Tibial artery (tissue), 4 donors: ENCODE measurements around the gene KRTAP4-5.
"Not testable (repeated sequence)": the region's sequence is repeated elsewhere in the genome, so short reads cannot be mapped to it uniquely, and the experiment has no call there.

ENCODE experiments used
- DNase-seq, 2 donors: peaks; one replicate each; pipeline ENCODE4 v3.0.0-alpha.2; 2019
- H3K27ac ChIP-seq, 2 donors: fragments of 200-600 bp; sonication (generic) in 1 of 2; 1 replicate in 1 of 2; 2 replicates in 1 of 2; pipeline ENCODE4 v1.5.1; 2018 to 2019; ENCODE audit warnings: mild to moderate bottlenecking in 1 of 2
- H3K27me3 ChIP-seq, 2 donors: fragments of 200-600 bp; sonication (generic) in 1 of 2; one replicate each; pipeline versions ENCODE4 v1.5.1 to v1.6.0; 2016 to 2019
- H3K36me3 ChIP-seq, 3 donors: fragments of 200-600 bp; sonication (generic) in 2 of 3; one replicate each; pipeline ENCODE4 v1.5.1; 2016 to 2019; ENCODE audit warnings: mild to moderate bottlenecking in 2 of 3
- H3K4me1 ChIP-seq, 4 donors: fragments of 200-600 bp; sonication (generic) in 2 of 4; 1 replicate in 3 of 4; 2 replicates in 1 of 4; pipeline ENCODE4 v1.5.1; 2016 to 2019
- H3K4me3 ChIP-seq, 2 donors: fragments of 200-600 bp; sonication (generic) in 1 of 2; 1 replicate in 1 of 2; 2 replicates in 1 of 2; pipeline ENCODE4 v1.5.1; 2018 to 2019; ENCODE audit warnings: mild to moderate bottlenecking in 2 of 2
- H3K9me3 ChIP-seq, 3 donors: fragments of 200-600 bp; sonication (generic) in 1 of 3; one replicate each; pipeline ENCODE4 v1.5.1; 2016 to 2019
- intact Hi-C: fragments of 100-400 bp; cut with DNase I; formaldehyde crosslinking; loops from one replicate; pipeline ENCODE4 v1.15.0; 2023; ENCODE audit warnings: low total_unique reads
- TF ChIP-seq, protein P1 (sequence below), 2 experiments: fragments of 200-600 bp in 1 of 2; fragments of 450-650 bp in 1 of 2; IDR thresholded peaks; one replicate each; pipeline ENCODE4 v1.5.1; 2017 to 2019; ENCODE audit warnings: antibody characterized with exemption in 2 of 2, mild to moderate bottlenecking in 1 of 2, moderate library complexity in 1 of 2

KRTAP4-5 gene

DNA sequence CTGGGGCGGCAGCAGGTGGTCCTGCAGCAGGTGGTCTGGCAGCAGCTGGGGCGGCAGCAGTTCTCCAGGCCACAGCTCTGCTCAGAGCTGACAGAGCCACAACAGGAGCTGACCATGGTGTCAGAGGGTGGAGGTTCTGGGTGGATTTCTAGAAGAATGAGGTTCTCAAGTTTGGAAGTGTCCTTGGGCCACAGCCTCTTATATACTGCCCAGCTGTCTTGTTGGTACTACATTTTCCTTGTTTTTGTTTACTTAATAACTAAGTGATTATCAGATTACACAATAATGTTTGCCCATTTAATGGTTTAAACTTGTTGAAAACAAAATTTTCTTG lies at the start of gene KRTAP4-5:
Gene KRTAP4-5, minus strand, starts transcription at position 174 of the 334 bp plus-strand sequence. Its CDS starts 58 bp downstream, at position 116.
- TF ChIP-seq, protein P1, sequence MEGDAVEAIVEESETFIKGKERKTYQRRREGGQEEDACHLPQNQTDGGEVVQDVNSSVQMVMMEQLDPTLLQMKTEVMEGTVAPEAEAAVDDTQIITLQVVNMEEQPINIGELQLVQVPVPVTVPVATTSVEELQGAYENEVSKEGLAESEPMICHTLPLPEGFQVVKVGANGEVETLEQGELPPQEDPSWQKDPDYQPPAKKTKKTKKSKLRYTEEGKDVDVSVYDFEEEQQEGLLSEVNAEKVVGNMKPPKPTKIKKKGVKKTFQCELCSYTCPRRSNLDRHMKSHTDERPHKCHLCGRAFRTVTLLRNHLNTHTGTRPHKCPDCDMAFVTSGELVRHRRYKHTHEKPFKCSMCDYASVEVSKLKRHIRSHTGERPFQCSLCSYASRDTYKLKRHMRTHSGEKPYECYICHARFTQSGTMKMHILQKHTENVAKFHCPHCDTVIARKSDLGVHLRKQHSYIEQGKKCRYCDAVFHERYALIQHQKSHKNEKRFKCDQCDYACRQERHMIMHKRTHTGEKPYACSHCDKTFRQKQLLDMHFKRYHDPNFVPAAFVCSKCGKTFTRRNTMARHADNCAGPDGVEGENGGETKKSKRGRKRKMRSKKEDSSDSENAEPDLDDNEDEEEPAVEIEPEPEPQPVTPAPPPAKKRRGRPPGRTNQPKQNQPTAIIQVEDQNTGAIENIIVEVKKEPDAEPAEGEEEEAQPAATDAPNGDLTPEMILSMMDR (IDR thresholded peaks at IDR 0.05): no peak
- no peaks in the 10 kb centered on the region for H3K4me1 ChIP-seq
- H3K27me3 ChIP-seq: peaks cover 0 to 4% of the 10 kb centered on the region in 2 donors
- DNase-seq: no peak
- H3K4me3 ChIP-seq: no peak within 1 kb of the TSS
- intact Hi-C loops: no loop called here
- H3K36me3 ChIP-seq: no peaks in the 10 kb centered on the region
- no peaks in the 10 kb centered on the region for H3K9me3 ChIP-seq
- H3K27ac ChIP-seq: no peak within 1 kb of the TSS

DNA sequence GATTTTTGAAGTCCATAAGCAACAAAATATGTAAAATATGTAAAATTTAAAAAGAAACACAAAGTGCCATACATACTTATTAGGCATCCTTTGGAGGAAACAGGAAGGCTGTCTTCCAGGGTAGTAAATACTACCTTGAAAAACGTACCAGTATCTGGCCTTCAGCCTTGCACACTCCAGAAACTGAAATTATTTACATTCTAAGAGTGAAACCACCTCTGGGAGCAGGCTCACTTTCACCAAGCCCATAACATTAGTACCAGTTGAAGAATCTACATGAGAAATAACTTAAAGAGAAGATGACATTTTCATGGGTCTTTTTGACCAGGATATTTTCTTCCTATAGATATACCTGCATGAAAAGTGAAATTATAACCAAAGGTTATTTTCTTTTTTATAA lies 46.4 kb upstream of the KRTAP4-5 start:
- Histone ChIP-seq H3K27me3 (no peaks in the 10 kb centered on the region), H3K4me1 (no peaks in the 10 kb centered on the region), H3K36me3 (no peaks in the 10 kb centered on the region), H3K4me3 (no peak overlapping the region), H3K9me3 (no peaks in the 10 kb centered on the region), H3K27ac (no peak overlapping the region)
- TF ChIP-seq, protein P1 (IDR thresholded peaks at IDR 0.05): no peak
- DNase-seq: no peak
- intact Hi-C loops: no loop called here

DNA sequence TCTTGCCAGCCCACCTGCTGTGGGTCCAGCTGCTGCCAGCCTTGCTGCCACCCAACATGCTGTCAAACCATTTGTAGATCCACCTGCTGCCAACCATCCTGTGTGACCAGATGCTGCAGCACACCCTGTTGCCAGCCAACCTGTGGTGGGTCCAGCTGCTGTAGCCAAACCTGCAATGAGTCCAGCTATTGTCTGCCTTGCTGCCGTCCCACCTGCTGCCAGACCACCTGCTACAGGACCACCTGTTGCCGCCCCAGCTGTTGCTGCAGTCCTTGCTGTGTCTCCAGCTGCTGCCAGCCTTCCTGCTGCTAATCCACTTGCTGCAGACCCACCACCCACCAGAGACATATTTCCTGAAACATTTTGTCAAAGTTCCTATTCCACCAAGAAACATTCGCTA lies 40.7 kb upstream of the KRTAP4-5 start:
- no peaks in the 10 kb centered on the region for H3K9me3 ChIP-seq
- no peaks in the 10 kb centered on the region for H3K36me3 ChIP-seq
- no peak overlapping the region for H3K27ac ChIP-seq
- H3K27me3 ChIP-seq: peaks cover 0 to 17% of the 10 kb centered on the region in 2 donors
- H3K4me3 ChIP-seq: no peak overlapping the region
- intact Hi-C loops: no loop called here
- TF ChIP-seq, protein P1 (IDR thresholded peaks at IDR 0.05): no peak
- H3K4me1 ChIP-seq: no peaks in the 10 kb centered on the region
- DNase-seq: no peak

DNA sequence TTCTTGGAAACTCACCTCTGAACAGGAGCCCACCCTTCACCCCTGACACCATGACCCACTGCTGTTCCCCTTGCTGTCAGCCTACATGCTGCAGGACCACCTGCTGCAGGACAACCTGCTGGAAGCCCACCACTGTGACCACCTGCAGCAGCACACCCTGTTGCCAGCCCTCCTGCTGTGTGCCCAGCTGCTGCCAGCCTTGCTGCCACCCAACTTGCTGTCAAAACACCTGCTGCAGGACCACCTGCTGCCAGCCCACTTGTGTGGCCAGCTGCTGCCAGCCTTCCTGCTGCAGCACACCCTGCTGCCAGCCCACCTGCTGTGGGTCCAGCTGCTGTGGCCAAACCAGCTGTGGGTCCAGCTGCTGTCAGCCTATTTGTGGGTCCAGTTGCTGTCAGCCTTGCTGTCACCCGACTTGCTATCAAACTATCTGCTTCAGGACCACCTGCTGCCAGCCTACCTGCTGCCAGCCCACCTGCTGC lies 40.3 kb upstream of the KRTAP4-5 start, which contains the start of gene KRTAP9-1:
Gene KRTAP9-1, plus strand, starts transcription at position 51 of the 482 bp plus-strand sequence. Its CDS starts 0 bp downstream, at position 51.
- intact Hi-C loops, DNase-seq, H3K9me3 ChIP-seq, H3K4me3 ChIP-seq, H3K36me3 ChIP-seq, H3K4me1 ChIP-seq, H3K27ac ChIP-seq: not testable (repeated sequence)
- peaks cover 0 to 17% of the 10 kb centered on the region in 2 donors for H3K27me3 ChIP-seq

DNA sequence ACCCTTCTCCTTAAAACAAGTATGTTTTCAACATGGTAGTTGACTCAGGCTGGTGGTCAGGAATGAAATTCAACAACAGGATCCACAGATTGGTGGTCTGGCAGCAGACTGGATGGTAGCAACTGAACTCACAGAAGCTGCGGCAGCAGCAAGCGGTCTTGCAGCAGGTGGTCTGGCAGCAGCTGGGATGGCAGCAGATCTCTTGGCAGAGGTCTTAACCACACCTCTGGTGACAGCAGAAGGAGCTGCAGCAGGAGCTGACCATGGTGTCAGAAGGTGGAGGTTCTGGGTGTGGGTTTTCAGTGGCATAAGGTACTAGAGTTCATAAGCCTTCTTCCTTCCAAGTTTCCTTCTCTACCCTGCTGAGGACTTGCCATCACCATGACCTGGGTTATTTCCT lies 37.2 kb upstream of the KRTAP4-5 start:
- DNase-seq: no peak
- H3K27me3 ChIP-seq: peaks cover 0 to 17% of the 10 kb centered on the region in 2 donors

DNA sequence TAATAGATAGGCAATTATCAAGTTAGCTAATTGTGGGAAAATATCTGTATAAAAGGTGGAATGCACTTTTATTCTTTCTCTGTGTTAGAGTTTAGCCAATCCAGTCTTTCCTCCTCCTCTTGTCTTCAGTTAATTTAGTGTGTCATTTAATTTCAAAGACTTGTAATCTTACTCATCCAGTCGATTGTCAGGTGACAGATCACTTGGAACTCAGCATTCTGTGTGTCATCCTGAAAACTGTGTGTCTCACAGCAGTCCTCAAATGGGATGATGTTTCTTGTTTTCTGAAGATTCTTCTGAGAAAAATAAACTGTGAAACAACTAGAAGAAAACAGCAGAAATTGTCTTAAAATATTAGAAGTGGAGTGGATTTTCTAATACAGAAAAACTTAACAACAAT lies 35.4 kb upstream of the KRTAP4-5 start:
- DNase-seq: no peak
- intact Hi-C loops: no loop called here
- Histone ChIP-seq H3K9me3 (no peaks in the 10 kb centered on the region), H3K27ac (no peak overlapping the region), H3K4me3 (no peak overlapping the region), H3K27me3 (peaks cover 0 to 12% of the 10 kb centered on the region in 2 donors), H3K36me3 (no peaks in the 10 kb centered on the region), H3K4me1 (no peaks in the 10 kb centered on the region)
- TF ChIP-seq, protein P1 (IDR thresholded peaks at IDR 0.05): no peak

More for the DNA sequence above, 37.2 kb upstream of the KRTAP4-5 start:
- intact Hi-C loops: no loop called here
- Histone ChIP-seq H3K36me3 (no peaks in the 10 kb centered on the region), H3K9me3 (no peaks in the 10 kb centered on the region), H3K27ac (no peak overlapping the region), H3K4me1 (no peaks in the 10 kb centered on the region), H3K4me3 (no peak overlapping the region)
- TF ChIP-seq, protein P1 (IDR thresholded peaks at IDR 0.05): no peak
